Hypothalamus (tissue), 51 donors: ENCODE results near the gene TMEM260.
"Not testable (repeated sequence)": the region's sequence is repeated elsewhere in the genome, so short reads cannot be mapped to it uniquely, and the experiment has no call there.

Experiments
- DNase-seq, 51 donors: peaks; one replicate each; lab custom pipeline; 2025; lab: John Stamatoyannopoulos, UW

Gene TMEM260

DNA sequence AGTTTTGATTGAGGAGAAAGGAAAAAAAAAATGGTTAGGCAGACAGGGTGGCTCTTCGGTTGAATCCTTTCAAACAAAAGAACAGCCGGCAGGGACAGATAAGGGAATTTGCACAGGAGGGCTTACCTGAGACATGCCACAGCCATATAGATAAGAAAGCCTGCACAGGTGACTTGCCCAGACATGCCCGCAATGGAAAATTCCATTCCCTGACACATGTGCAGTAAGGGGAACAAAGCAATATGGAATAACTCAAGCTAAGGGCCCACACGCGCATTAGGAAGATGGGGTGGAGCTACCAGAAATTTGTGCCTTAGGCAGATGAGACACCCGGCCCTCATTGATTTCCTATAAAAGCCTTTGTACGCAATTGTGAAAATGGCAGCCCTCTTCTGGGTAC is 86.7 kb downstream of the TMEM260 start:
- DNase-seq = no peak

DNA sequence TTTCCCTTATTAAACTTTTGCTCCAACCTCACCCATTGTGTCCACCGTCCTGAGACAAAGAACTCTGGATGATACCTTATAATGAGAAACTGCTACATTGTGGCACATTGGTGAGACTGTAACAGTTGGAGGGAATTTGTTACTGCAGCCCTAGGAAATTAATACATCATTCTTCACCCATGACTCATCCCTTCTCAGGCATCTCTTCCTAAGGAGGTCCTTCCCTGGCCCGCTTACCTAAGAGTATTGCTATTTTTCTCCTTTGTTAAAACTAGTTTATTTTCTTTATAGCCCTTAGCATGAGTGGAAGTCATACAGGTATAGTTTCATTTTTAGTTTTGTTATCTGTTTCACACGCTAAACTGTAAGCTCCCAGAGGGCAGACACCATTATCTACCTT is 87.1 kb downstream of the TMEM260 start:
- no peak for DNase-seq

DNA sequence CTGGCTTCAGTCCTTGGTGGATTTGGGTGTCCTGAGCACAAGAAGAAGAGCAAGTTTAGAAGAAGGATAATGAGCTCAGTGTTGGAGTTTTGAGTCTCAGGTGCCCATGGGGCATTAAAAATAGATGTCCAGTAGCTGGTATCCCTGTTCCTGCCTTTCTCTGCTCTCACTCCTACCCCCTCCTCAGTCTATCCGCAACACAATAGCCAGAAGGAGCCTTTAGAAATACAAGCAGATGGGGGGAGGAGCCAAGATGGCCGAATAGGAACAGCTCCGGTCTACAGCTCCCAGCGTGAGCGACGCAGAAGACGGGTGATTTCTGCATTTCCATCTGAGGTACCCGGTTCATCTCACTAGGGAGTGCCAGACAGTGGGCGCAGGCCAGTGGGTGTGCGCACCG is 87.7 kb downstream of the TMEM260 start:
- not testable (repeated sequence) for DNase-seq

DNA sequence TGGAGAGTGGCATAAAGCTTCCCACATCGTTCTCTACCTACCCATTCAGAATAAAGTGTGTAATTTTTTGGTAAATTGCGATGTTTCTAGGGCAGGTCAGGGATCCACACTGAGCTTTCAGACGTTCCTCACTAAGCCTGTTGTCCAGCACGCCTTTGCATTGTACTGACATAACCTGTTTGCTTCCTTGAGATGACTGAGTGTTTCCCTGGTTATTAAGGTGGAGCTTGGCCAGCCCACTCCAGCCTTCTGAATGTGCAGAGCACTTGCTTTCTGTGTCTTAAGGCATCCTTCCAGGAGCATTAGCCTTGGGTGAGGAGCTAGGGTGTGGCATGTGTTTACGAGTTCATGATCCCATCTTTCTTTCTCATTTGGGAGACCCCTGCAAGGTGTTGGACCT is 96.4 kb downstream of the TMEM260 start:
- DNase-seq = no peak

DNA sequence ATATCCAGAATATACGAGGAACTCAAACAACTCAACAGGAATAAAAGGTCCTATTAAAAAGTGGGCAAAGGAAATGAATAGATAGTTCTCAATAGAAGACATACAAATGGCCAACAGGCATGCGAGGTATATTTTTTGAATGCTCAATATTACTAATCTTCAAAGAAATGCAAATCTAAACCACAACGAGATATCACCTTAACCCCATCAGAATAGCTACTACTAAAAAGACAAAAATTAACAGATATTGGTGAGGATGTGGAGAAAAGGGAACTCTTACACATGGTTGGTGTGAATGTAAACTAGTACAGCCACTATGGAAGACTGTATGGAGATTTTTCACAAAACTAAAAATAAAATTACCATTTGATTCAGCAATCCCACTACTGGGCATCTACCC is 99.2 kb downstream of the TMEM260 start:
- no peak for DNase-seq

DNA sequence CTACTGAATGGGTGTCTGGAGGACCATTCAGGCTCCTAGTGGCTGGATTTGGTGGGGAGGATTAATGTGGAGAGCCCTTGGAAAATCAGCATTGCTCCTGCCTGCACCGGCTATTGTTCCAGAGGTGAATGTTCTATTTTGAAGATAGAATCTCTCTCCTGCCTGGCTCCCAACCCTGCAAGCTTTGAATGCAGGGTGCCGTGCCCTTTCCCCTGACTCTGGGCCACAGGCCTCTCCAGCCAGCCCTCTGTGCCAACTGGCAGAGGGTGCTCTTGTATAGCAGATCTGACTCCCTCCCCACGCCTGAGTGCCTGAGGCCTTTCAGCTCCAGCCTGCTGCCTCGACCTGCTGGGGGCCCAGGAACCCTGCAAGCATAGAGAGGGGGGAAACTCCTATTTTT is 106.8 kb downstream of the TMEM260 start:
- peak in 21 of 51 donors; percentile 0 to 38 (median 8) for DNase-seq

DNA sequence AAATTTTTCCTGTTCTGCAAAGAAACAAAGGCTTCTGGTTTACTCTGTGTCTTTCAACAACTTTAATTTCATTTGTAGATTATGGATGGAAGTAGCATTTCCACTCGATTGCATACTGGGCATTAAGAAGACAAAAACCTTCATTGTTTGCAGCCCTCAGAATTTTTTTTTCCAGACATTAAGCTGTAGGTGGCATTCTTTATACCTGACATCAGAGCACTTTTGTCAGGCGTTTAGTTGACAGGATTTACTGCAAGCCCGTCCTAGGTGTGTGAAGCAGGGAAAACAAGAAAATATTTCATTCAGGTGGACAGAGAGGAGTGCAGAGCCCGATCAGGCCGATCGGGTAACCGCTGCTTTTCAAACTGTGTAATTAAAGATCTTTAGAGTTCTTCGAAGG is 107.5 kb downstream of the TMEM260 start:
- DNase-seq = no peak

DNA sequence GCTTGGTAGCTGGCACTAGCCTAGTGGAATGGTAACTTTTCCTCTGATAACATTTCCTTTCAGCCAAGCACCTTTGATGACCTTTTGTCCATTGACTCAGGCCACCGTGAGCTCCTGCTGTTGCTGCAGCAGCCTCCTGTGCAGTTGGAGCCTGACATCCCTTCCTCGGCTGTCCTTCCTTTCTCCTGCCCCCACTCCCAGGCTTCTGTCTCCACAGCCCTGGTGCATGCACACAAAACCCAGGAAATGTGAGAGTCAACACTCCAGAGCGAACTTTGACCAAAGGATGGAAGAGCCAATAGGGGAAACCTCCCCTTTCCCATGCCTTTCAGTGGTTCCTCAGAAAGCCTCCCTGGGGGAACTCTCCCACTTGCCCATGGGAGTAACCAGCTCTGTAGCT is 115.0 kb downstream of the TMEM260 start:
- DNase-seq = no peak

DNA sequence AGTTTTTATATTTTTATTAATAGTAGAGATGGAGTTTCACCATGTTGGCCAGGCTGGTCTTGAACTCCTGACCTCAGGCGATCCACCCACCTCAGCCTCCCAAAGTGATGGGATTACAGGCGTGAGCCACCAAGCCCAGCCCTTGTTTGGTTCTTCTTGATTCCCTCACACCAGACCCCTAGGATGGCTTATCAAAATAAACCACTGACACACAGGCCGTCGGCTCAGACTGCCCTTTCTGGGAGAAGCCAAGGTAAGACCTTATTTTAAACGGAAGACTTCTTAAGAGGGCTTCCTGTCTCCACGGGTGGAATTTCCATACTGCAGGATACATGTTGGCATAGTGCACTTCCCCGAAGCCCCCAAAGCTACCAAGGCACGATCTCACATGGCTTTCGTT is 115.6 kb downstream of the TMEM260 start:
- DNase-seq = not testable (repeated sequence)
